Measurements from ENCODE around the gene GPANK1. TPM values are rescaled to one million over a fixed set of nuclear protein-coding genes. Genes with fewer than 3 reads are reported as not detected.

Gene GPANK1
- total RNA-seq, 1 donor from 2014 or later: 13.0 TPM

- no peak for DNase-seq (ENCODE audit: extremely low read depth, low read depth, low spot score)
Observed at GRCh38 chr6:31691564-31692108, 26.8 kb upstream of the GPANK1 start.

- no peak for DNase-seq (ENCODE audit: extremely low read depth, low read depth, low spot score)
Observed at GRCh38 chr6:31691078-31691463, 26.3 kb upstream of the GPANK1 start.

GRCh38 chr6:31690231-31691077, 25.7 kb upstream of the GPANK1 start:
- DNase-seq (ENCODE audit: extremely low read depth, low read depth, low spot score): no peak

- no peak for DNase-seq (ENCODE audit: extremely low read depth, low read depth, low spot score)
Observed at GRCh38 chr6:31689249-31690110, 24.7 kb upstream of the GPANK1 start.

GRCh38 chr6:31687860-31688693, 23.3 kb upstream of the GPANK1 start:
- no peak for DNase-seq (ENCODE audit: extremely low read depth, low read depth, low spot score)

GRCh38 chr6:31687321-31687720, 22.5 kb upstream of the GPANK1 start:
- DNase-seq (ENCODE audit: extremely low read depth, low read depth, low spot score): no peak

GRCh38 chr6:31686483-31686882, 21.7 kb upstream of the GPANK1 start:
- no peak for DNase-seq (ENCODE audit: extremely low read depth, low read depth, low spot score)

- no peak for DNase-seq (ENCODE audit: extremely low read depth, low read depth, low spot score)
Observed at GRCh38 chr6:31683591-31683990, 18.8 kb upstream of the GPANK1 start.

- DNase-seq (ENCODE audit: extremely low read depth, low read depth, low spot score): no peak
Observed at GRCh38 chr6:31681135-31681671, 16.4 kb upstream of the GPANK1 start.

GRCh38 chr6:31680226-31681134, 15.7 kb upstream of the GPANK1 start, which contains the start of gene LY6G5C:
TSS of gene LY6G5C (minus strand) at chr6:31681067. CDS start at chr6:31680373, 694 bp downstream.
- DNase-seq (ENCODE audit: extremely low read depth, low read depth, low spot score): no peak

GRCh38 chr6:31677955-31678354, 13.2 kb upstream of the GPANK1 start:
- DNase-seq (ENCODE audit: extremely low read depth, low read depth, low spot score): no peak

GRCh38 chr6:31676904-31677303, 12.1 kb upstream of the GPANK1 start:
- DNase-seq (ENCODE audit: extremely low read depth, low read depth, low spot score): no peak

GRCh38 chr6:31676322-31676903, 11.6 kb upstream of the GPANK1 start:
- DNase-seq (ENCODE audit: extremely low read depth, low read depth, low spot score): no peak

- DNase-seq (ENCODE audit: extremely low read depth, low read depth, low spot score): no peak
Observed at GRCh38 chr6:31669676-31670075, 4.9 kb upstream of the GPANK1 start, which contains the start of gene LY6G5B. TSS of gene LY6G5B (plus strand) at chr6:31669976. CDS start at chr6:31670951, 975 bp downstream.

- DNase-seq (ENCODE audit: extremely low read depth, low read depth, low spot score): no peak
Observed at GRCh38 chr6:31666337-31666965, 1.7 kb upstream of the GPANK1 start.

- peak; percentile 75 for DNase-seq (ENCODE audit: extremely low read depth, low read depth, low spot score)
Observed at GRCh38 chr6:31665501-31666336, 922 bp upstream of the GPANK1 start, which contains the start of gene CSNK2B. TSS of gene CSNK2B (plus strand) at chr6:31666080. CDS start at chr6:31666832, 752 bp downstream.

Measured in glomerular endothelial cell (primary cell).